Aortic smooth muscle cell (primary cell): ENCODE results near the gene ATAD1. TPM values are rescaled to one million over a fixed set of nuclear protein-coding genes. Genes with fewer than 3 reads are reported as not detected.

Experiments
- total RNA-seq: library from RNA; depleted of rRNA; stranded (reverse); fragments of >200 nt; gene quantifications from 2 replicates; pipeline ENCODE4 v1.2.3, GENCODE V29; 2014

ATAD1 gene
- total RNA-seq: 36.7 and 39.7 TPM in 2 replicates

GRCh38 chr10:87817609-87818504, at the start of gene ATAD1:
TSS of gene ATAD1 (minus strand) at chr10:87818226. CDS start at chr10:87814599, 3,627 bp downstream.

GRCh38 chr10:87863053-87863943, 45.3 kb upstream of the ATAD1 start, which contains the start of the genes KLLN and PTEN:
TSS of gene KLLN (minus strand) at chr10:87863533. CDS start at chr10:87862487, 1,046 bp downstream.
TSS of gene PTEN (plus strand) at chr10:87863625. CDS start at chr10:87864470, 845 bp downstream.

Other genes starting within 250 kb of the ATAD1 start
- gene PAPSS2, start 158.3 kb downstream of the ATAD1 start, total RNA-seq: 149 and 237 TPM in 2 replicates
- gene KLLN, start 45.3 kb upstream of the ATAD1 start, total RNA-seq: 0.40 and 0.56 TPM in 2 replicates
- 121 and 172 TPM in 2 replicates for gene PTEN, start 45.4 kb upstream of the ATAD1 start, total RNA-seq